ENCODE results near the gene C7orf33.

C7orf33 gene

GRCh38 chr7:148630078-148630477, 39.5 kb downstream of the C7orf33 start:
- no peak for DNase-seq

GRCh38 chr7:148633761-148634160, 43.2 kb downstream of the C7orf33 start:
- no peak for DNase-seq

DNA sequence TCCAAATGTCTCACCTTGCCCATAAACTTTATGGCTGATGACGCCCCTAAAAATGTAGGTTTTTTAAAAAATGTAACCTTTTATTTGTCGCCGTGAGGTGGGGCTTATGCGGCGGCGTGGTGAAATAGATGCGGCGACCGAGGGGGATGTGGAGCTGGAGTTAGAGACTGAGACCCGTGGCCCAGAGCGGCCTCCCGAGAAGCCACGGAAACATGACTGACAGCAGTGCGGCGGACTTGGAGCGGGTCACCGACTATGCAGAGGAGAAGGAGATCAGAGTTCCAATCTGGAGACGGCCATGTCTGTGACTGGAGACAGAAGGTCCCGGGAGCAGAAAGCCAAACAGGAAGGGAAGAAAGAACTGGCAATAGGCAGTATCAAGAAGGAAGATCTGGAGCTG, 46.5 kb downstream of the C7orf33 start:
- DNase-seq: no peak

GRCh38 chr7:148645898-148646297, 55.3 kb downstream of the C7orf33 start:
- DNase-seq: no peak

- DNase-seq: peak; percentile 46
These were observed 59.8 kb downstream of the C7orf33 start for GRCh38 chr7:148650232-148650858.

GRCh38 chr7:148652773-148653172, 62.2 kb downstream of the C7orf33 start:
- DNase-seq: no peak

DNA sequence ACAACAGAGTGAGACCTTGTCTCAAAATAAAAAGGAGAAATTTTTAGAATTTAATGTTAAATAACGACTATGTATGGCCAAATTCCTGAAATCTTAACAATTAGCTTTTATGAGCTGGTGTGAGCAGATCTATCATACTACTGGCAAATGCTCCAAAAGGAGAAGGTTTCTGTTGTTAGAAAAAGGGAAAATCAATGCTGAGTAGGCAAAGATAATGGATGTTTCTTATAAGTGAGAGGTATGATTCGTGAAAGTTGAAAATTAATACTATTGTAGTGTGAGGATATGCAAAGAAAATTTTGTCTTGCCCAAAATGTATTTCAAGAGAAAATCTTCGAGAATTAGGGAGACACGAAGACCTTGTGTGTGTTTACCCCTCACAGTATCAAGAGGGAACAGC, 67.4 kb downstream of the C7orf33 start:
- no peak for DNase-seq

DNA sequence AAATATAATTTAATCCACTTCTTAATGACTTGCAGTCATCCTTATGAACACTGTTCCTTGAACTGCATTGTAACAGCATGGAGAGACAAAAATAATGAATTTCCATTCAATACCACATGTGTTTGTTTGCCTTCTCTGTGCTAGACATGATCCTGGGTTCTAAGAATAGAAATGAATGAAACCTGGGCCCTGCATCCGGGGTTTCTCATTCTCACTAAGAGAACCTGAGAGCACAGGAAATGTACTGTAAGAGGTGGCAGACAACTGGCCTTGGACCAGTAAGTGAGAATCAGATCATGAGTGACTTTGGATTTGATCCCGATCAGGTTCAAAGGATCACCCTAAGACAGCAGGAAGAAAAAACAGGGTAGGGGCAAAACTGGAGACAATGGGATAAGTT, 70.9 kb downstream of the C7orf33 start:
- DNase-seq: no peak

DNA sequence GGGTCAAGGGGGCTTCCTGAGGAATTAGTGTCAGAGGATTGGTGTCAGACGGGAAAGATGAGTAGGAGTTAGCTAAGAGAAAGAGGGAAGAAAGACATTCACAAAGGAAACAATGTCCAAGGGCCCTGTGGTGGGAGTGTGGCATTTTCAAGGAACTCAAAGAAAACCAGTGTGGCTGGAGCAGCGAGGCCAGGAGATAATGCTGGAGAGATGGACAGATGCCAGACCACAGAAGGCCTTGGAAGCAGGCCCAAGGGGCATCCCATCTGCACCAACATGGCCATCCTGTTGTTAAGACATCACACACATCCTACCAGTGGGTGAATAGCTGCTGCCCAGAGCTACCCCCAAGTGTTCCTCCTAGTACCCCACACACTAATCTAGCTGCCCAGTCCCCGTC, 72.1 kb downstream of the C7orf33 start:
- DNase-seq: no peak

GRCh38 chr7:148664324-148664723, 73.8 kb downstream of the C7orf33 start:
- DNase-seq: no peak

GRCh38 chr7:148665221-148665620, 74.7 kb downstream of the C7orf33 start:
- no peak for DNase-seq

Measured in HCEC 1CT (cell line).